ENCODE data around the gene EDAR. TPM values are rescaled to one million over a fixed set of nuclear protein-coding genes. Genes with fewer than 3 reads are reported as not detected.

The EDAR gene
- total RNA-seq, 1 donor from 2014 or later, result 5.5 TPM

- DNase-seq (ENCODE audit: low spot score in 2 of 2, unreplicated experiment in 2 of 2), result no peak
- Mint-ChIP-seq H3K4me1 (no peaks in the 10 kb centered on the region), H3K36me3 (peaks cover 18% of the 10 kb centered on the region), H3K4me3 (no peak overlapping the region), H3K9me3 (peaks cover 25% of the 10 kb centered on the region), H3K27me3 (ENCODE audit: low read depth) (no peaks in the 10 kb centered on the region), H3K27ac (no peak overlapping the region)
- TF ChIP-seq, protein P1, sequence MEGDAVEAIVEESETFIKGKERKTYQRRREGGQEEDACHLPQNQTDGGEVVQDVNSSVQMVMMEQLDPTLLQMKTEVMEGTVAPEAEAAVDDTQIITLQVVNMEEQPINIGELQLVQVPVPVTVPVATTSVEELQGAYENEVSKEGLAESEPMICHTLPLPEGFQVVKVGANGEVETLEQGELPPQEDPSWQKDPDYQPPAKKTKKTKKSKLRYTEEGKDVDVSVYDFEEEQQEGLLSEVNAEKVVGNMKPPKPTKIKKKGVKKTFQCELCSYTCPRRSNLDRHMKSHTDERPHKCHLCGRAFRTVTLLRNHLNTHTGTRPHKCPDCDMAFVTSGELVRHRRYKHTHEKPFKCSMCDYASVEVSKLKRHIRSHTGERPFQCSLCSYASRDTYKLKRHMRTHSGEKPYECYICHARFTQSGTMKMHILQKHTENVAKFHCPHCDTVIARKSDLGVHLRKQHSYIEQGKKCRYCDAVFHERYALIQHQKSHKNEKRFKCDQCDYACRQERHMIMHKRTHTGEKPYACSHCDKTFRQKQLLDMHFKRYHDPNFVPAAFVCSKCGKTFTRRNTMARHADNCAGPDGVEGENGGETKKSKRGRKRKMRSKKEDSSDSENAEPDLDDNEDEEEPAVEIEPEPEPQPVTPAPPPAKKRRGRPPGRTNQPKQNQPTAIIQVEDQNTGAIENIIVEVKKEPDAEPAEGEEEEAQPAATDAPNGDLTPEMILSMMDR (IDR thresholded peaks at IDR 0.05; ENCODE audit: unreplicated experiment), result no peak
Measured at GRCh38 chr2:108904680-108905079, 84.3 kb downstream of the EDAR start.

- H3K4me3 Mint-ChIP-seq, result no peak overlapping the region
- H3K27ac Mint-ChIP-seq, result no peak overlapping the region
- no peak for DNase-seq (ENCODE audit: low spot score in 2 of 2, unreplicated experiment in 2 of 2)
- H3K4me1 Mint-ChIP-seq, result no peaks in the 10 kb centered on the region
- no peaks in the 10 kb centered on the region for H3K27me3 Mint-ChIP-seq (ENCODE audit: low read depth)
- H3K9me3 Mint-ChIP-seq, result peaks cover 33% of the 10 kb centered on the region
- TF ChIP-seq, protein P1 (IDR thresholded peaks at IDR 0.05; ENCODE audit: unreplicated experiment), result no peak
- peaks cover 50% of the 10 kb centered on the region for H3K36me3 Mint-ChIP-seq
Measured at GRCh38 chr2:108898315-108899082, 90.5 kb downstream of the EDAR start.

- peaks cover 53% of the 10 kb centered on the region for H3K36me3 Mint-ChIP-seq
- no peak overlapping the region for H3K4me3 Mint-ChIP-seq
- no peak for DNase-seq (ENCODE audit: low spot score in 2 of 2, unreplicated experiment in 2 of 2)
- H3K27ac Mint-ChIP-seq, result no peak overlapping the region
- peaks cover 30% of the 10 kb centered on the region for H3K9me3 Mint-ChIP-seq
- TF ChIP-seq, protein P1 (IDR thresholded peaks at IDR 0.05; ENCODE audit: unreplicated experiment), result no peak
- no peaks in the 10 kb centered on the region for H3K27me3 Mint-ChIP-seq (ENCODE audit: low read depth)
- no peaks in the 10 kb centered on the region for H3K4me1 Mint-ChIP-seq
Measured at GRCh38 chr2:108896741-108897140, 92.3 kb downstream of the EDAR start.

DNA sequence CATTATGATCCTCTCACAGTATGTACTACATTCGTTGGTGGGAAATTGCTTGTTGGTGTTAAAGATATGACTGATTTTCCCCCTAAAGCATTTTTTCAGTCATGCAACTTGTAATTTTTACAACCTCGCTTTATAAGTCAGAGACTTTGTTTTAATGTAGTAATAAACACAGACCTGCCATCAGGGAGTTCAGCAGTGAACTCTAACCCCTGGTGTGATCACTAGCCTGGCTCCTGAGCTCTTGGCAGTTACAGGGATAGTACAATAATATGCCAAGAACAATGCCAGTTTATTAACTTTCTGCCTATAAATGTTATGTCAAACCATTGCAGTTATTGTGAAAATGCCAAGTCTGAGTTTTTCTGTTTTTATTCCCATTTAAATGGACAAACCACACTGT lies 93.8 kb downstream of the EDAR start:
- Mint-ChIP-seq H3K4me1 (no peaks in the 10 kb centered on the region), H3K36me3 (peaks cover 55% of the 10 kb centered on the region), H3K4me3 (no peak overlapping the region), H3K27me3 (ENCODE audit: low read depth) (no peaks in the 10 kb centered on the region), H3K9me3 (peaks cover 31% of the 10 kb centered on the region), H3K27ac (no peak overlapping the region)
- DNase-seq (ENCODE audit: low spot score in 2 of 2, unreplicated experiment in 2 of 2), result no peak
- TF ChIP-seq, protein P1 (IDR thresholded peaks at IDR 0.05; ENCODE audit: unreplicated experiment), result no peak

DNA sequence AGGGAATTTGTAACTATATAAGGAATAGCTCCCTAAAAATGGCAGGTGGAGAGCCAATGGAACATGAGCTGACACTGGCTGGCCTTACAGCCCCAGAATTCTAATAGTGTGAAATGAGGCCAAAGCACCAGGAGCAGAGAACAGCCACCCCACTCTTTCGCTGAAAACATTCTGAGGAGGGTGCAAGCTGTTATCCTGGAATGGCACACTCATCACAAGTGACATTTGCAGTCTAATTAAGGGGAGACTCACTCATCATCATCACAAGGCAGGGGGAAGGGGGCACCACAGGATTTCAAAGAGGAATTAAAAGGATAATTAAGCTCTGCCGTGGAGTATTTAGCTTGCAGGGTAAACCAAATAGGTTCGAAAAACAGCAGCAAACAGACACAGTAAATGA lies 94.3 kb downstream of the EDAR start:
- TF ChIP-seq, protein P1 (IDR thresholded peaks at IDR 0.05; ENCODE audit: unreplicated experiment), result no peak
- Mint-ChIP-seq H3K27ac (no peak overlapping the region), H3K27me3 (ENCODE audit: low read depth) (no peaks in the 10 kb centered on the region), H3K4me1 (no peaks in the 10 kb centered on the region), H3K36me3 (peaks cover 54% of the 10 kb centered on the region), H3K9me3 (peaks cover 30% of the 10 kb centered on the region), H3K4me3 (no peak overlapping the region)
- no peak for DNase-seq (ENCODE audit: low spot score in 2 of 2, unreplicated experiment in 2 of 2)

All from mesothelial cell of epicardium (in vitro differentiated cells).